ENCODE measurements around the gene C20orf144. TPM values are rescaled to one million over a fixed set of nuclear protein-coding genes. Genes with fewer than 3 reads are reported as not detected.
"Not testable (repeated sequence)": the region's sequence is repeated elsewhere in the genome, so short reads cannot be mapped to it uniquely, and the experiment has no call there.

Gene C20orf144
- 0.16 and 0.26 TPM in 2 replicates for total RNA-seq

- Mint-ChIP-seq H3K4me3 (peak within 1 kb of the TSS; percentile 87), H3K36me3 (ENCODE audit: low read depth) (no peaks in the 10 kb centered on the region), H3K27ac (peak within 1 kb of the TSS; percentile 86), H3K9me3 (no peaks in the 10 kb centered on the region), H3K4me1 (peaks cover 27% of the 10 kb centered on the region), H3K27me3 (no peaks in the 10 kb centered on the region)
- DNase-seq, result no peak
- intact Hi-C loops (cut with micrococcal nuclease), result loop anchor here (2.0 kb wide), 2 partner anchors 25 to 69 kb away; partner anchors contain the start of genes E2F1 and ZNF341
Measured at GRCh38 chr20:33662172-33662571, at the start of gene C20orf144. Gene C20orf144, plus strand, starts transcription at chr20:33662327. Its CDS starts 19 bp downstream, at chr20:33662346.

GRCh38 chr20:33621717-33622400, 40.3 kb upstream of the C20orf144 start:
- peaks cover 31% of the 10 kb centered on the region for H3K36me3 Mint-ChIP-seq (ENCODE audit: low read depth)
- H3K4me1 Mint-ChIP-seq, result peaks cover 4% of the 10 kb centered on the region
- no peak overlapping the region for H3K27ac Mint-ChIP-seq
- H3K4me3 Mint-ChIP-seq, result no peak overlapping the region
- intact Hi-C loops (cut with micrococcal nuclease), result no loop called here
- H3K27me3 Mint-ChIP-seq, result no peaks in the 10 kb centered on the region
- no peaks in the 10 kb centered on the region for H3K9me3 Mint-ChIP-seq
- no peak for DNase-seq

- no peaks in the 10 kb centered on the region for H3K27me3 Mint-ChIP-seq
- H3K36me3 Mint-ChIP-seq (ENCODE audit: low read depth), result peaks cover 29% of the 10 kb centered on the region
- intact Hi-C loops (cut with micrococcal nuclease), result no loop called here
- peaks cover 4% of the 10 kb centered on the region for H3K4me1 Mint-ChIP-seq
- no peak overlapping the region for H3K27ac Mint-ChIP-seq
- no peaks in the 10 kb centered on the region for H3K9me3 Mint-ChIP-seq
- DNase-seq, result no peak
- no peak overlapping the region for H3K4me3 Mint-ChIP-seq
Measured at GRCh38 chr20:33622705-33623365, 39.3 kb upstream of the C20orf144 start.

GRCh38 chr20:33624399-33624798, 37.7 kb upstream of the C20orf144 start:
- Mint-ChIP-seq H3K4me3 (no peak overlapping the region), H3K27ac (no peak overlapping the region), H3K27me3 (no peaks in the 10 kb centered on the region), H3K36me3 (ENCODE audit: low read depth) (peaks cover 34% of the 10 kb centered on the region), H3K4me1 (peaks cover 4% of the 10 kb centered on the region), H3K9me3 (no peaks in the 10 kb centered on the region)
- DNase-seq, result no peak
- intact Hi-C loops (cut with micrococcal nuclease), result no loop called here

- no peak overlapping the region for H3K27ac Mint-ChIP-seq
- H3K36me3 Mint-ChIP-seq (ENCODE audit: low read depth), result peaks cover 43% of the 10 kb centered on the region
- H3K4me1 Mint-ChIP-seq, result peaks cover 4% of the 10 kb centered on the region
- H3K4me3 Mint-ChIP-seq, result no peak overlapping the region
- no peaks in the 10 kb centered on the region for H3K9me3 Mint-ChIP-seq
- H3K27me3 Mint-ChIP-seq, result no peaks in the 10 kb centered on the region
- intact Hi-C loops (cut with micrococcal nuclease), result no loop called here
- DNase-seq, result no peak
Measured at GRCh38 chr20:33626190-33626589, 35.9 kb upstream of the C20orf144 start.

- Mint-ChIP-seq H3K4me3 (no peak overlapping the region), H3K4me1 (peaks cover 4% of the 10 kb centered on the region), H3K9me3 (no peaks in the 10 kb centered on the region), H3K27ac (no peak overlapping the region), H3K27me3 (no peaks in the 10 kb centered on the region), H3K36me3 (ENCODE audit: low read depth) (peaks cover 45% of the 10 kb centered on the region)
- no peak for DNase-seq
- intact Hi-C loops (cut with micrococcal nuclease), result no loop called here
Measured at GRCh38 chr20:33627577-33628216, 34.4 kb upstream of the C20orf144 start.

GRCh38 chr20:33629533-33629932, 32.6 kb upstream of the C20orf144 start:
- H3K27ac Mint-ChIP-seq, result no peak overlapping the region
- peaks cover 36% of the 10 kb centered on the region for H3K36me3 Mint-ChIP-seq (ENCODE audit: low read depth)
- intact Hi-C loops (cut with micrococcal nuclease), result no loop called here

GRCh38 chr20:33629979-33630378, 32.1 kb upstream of the C20orf144 start:
- no peaks in the 10 kb centered on the region for H3K27me3 Mint-ChIP-seq
- no peak overlapping the region for H3K4me3 Mint-ChIP-seq
- no peak for DNase-seq
- H3K4me1 Mint-ChIP-seq, result peaks cover 3% of the 10 kb centered on the region
- H3K36me3 Mint-ChIP-seq (ENCODE audit: low read depth), result peaks cover 31% of the 10 kb centered on the region
- intact Hi-C loops (cut with micrococcal nuclease), result no loop called here
- H3K9me3 Mint-ChIP-seq, result no peaks in the 10 kb centered on the region
- no peak overlapping the region for H3K27ac Mint-ChIP-seq

More at GRCh38 chr20:33629533-33629932, 32.6 kb upstream of the C20orf144 start:
- no peaks in the 10 kb centered on the region for H3K27me3 Mint-ChIP-seq
- DNase-seq, result no peak
- peaks cover 3% of the 10 kb centered on the region for H3K4me1 Mint-ChIP-seq
- H3K4me3 Mint-ChIP-seq, result no peak overlapping the region
- no peaks in the 10 kb centered on the region for H3K9me3 Mint-ChIP-seq

GRCh38 chr20:33630507-33630906, 31.6 kb upstream of the C20orf144 start:
- no peak overlapping the region for H3K27ac Mint-ChIP-seq
- no peak for DNase-seq
- peaks cover 29% of the 10 kb centered on the region for H3K36me3 Mint-ChIP-seq (ENCODE audit: low read depth)
- no peaks in the 10 kb centered on the region for H3K9me3 Mint-ChIP-seq
- H3K4me1 Mint-ChIP-seq, result peaks cover 3% of the 10 kb centered on the region
- no peaks in the 10 kb centered on the region for H3K27me3 Mint-ChIP-seq
- intact Hi-C loops (cut with micrococcal nuclease), result no loop called here
- no peak overlapping the region for H3K4me3 Mint-ChIP-seq

GRCh38 chr20:33631910-33632309, 30.2 kb upstream of the C20orf144 start:
- intact Hi-C loops (cut with micrococcal nuclease); H3K4me1 Mint-ChIP-seq; H3K27ac Mint-ChIP-seq; H3K27me3 Mint-ChIP-seq; H3K9me3 Mint-ChIP-seq; DNase-seq; H3K4me3 Mint-ChIP-seq: not testable (repeated sequence)
- H3K36me3 Mint-ChIP-seq (ENCODE audit: low read depth), result peaks cover 26% of the 10 kb centered on the region

- DNase-seq, result no peak
- intact Hi-C loops (cut with micrococcal nuclease), result no loop called here
- H3K36me3 Mint-ChIP-seq (ENCODE audit: low read depth), result peaks cover 24% of the 10 kb centered on the region
- no peak overlapping the region for H3K27ac Mint-ChIP-seq
- H3K9me3 Mint-ChIP-seq, result no peaks in the 10 kb centered on the region
- no peak overlapping the region for H3K4me3 Mint-ChIP-seq
- H3K27me3 Mint-ChIP-seq, result no peaks in the 10 kb centered on the region
- H3K4me1 Mint-ChIP-seq, result peaks cover 3% of the 10 kb centered on the region
Measured at GRCh38 chr20:33635341-33635740, 26.8 kb upstream of the C20orf144 start.

- no peak overlapping the region for H3K4me3 Mint-ChIP-seq
- no peak for DNase-seq
- H3K27me3 Mint-ChIP-seq, result no peaks in the 10 kb centered on the region
- peaks cover 16% of the 10 kb centered on the region for H3K36me3 Mint-ChIP-seq (ENCODE audit: low read depth)
- H3K9me3 Mint-ChIP-seq, result no peaks in the 10 kb centered on the region
- H3K27ac Mint-ChIP-seq, result no peak overlapping the region
- intact Hi-C loops (cut with micrococcal nuclease), result no loop called here
- H3K4me1 Mint-ChIP-seq, result peaks cover 3% of the 10 kb centered on the region
Measured at GRCh38 chr20:33636776-33637175, 25.4 kb upstream of the C20orf144 start.

GRCh38 chr20:33640287-33640686, 21.8 kb upstream of the C20orf144 start:
- Mint-ChIP-seq H3K27ac (no peak overlapping the region), H3K36me3 (ENCODE audit: low read depth) (peaks cover 14% of the 10 kb centered on the region), H3K27me3 (no peaks in the 10 kb centered on the region), H3K4me1 (no peaks in the 10 kb centered on the region), H3K4me3 (no peak overlapping the region), H3K9me3 (no peaks in the 10 kb centered on the region)
- DNase-seq, result no peak
- intact Hi-C loops (cut with micrococcal nuclease), result no loop called here

All from activated CD4-positive, alpha-beta T cell treated with anti-CD3 and anti-CD28 coated beads, Interleukin-2, amount 10 ng/mL, durations not matched to agents 24 days and 14 days (primary cell).